A673 (cell line): ENCODE measurements around the gene CCNO. TPM values are rescaled to one million over a fixed set of nuclear protein-coding genes. Genes with fewer than 3 reads are reported as not detected.

Experiments
- Bru-seq: library from RNA; stranded (reverse); fragments of 400-500 nt; gene quantifications from one replicate; lab custom pipeline; 2021; lab: Mats Ljungman, UMichigan
- BruChase-seq, 2 experiments: library from RNA; stranded (reverse); fragments of 400-500 nt; gene quantifications; one replicate each; lab custom pipeline; 2021; lab: Mats Ljungman, UMichigan
- BruUV-seq: library from RNA; stranded (reverse); fragments of 400-500 nt; replicated peaks from 2 replicates; lab custom pipeline; 2021; lab: Mats Ljungman, UMichigan
- CTCF ChIA-PET: fragments of 300-600 bp; sonication (Branson Sonifier 250); formaldehyde crosslinking; loops from one replicate; lab custom pipeline; 2022; ENCODE audit warnings: antibody characterized with exemption; lab: Charles Lee
- POLR2A ChIA-PET: fragments of 300-600 bp; sonication (Branson Sonifier 250); formaldehyde crosslinking; loops from one replicate; lab custom pipeline; 2022; ENCODE audit warnings: antibody characterized with exemption; ENCODE audit not compliant: low non-redundant PET; lab: Charles Lee
- DNase-seq: peaks from one replicate; pipeline ENCODE4 v3.0.0-alpha.2; 2015; ENCODE audit warnings: low spot score
- H3K27ac ChIP-seq: fragments of 200-600 bp; sonication (generic); 2 replicates; pipeline ENCODE4 v1.5.1; 2016; ENCODE audit warnings: mixed run types, low read depth, mild to moderate bottlenecking, mixed read lengths, antibody characterized with exemption, low read length; ENCODE audit not compliant: poor library complexity, severe bottlenecking
- H3K27me3 ChIP-seq: fragments of 200-600 bp; sonication (generic); replicated peaks from 2 replicates; pipeline ENCODE4 v1.6.1; 2017; ENCODE audit warnings: mixed run types, low read depth, mild to moderate bottlenecking, mixed read lengths, antibody characterized with exemption, low read length; ENCODE audit not compliant: insufficient read depth, poor library complexity
- H3K36me3 ChIP-seq: fragments of 200-600 bp; sonication (generic); 2 replicates; pipeline ENCODE4 v1.6.1; 2016; ENCODE audit warnings: mixed run types, mild to moderate bottlenecking, mixed read lengths, antibody characterized with exemption, low read length; ENCODE audit not compliant: insufficient read depth, poor library complexity, severe bottlenecking
- H3K4me1 ChIP-seq: fragments of 200-600 bp; sonication (generic); 2 replicates; pipeline ENCODE4 v1.6.1; 2017; ENCODE audit warnings: mixed run types, mild to moderate bottlenecking, mixed read lengths, antibody characterized with exemption, low read length; ENCODE audit not compliant: insufficient read depth, poor library complexity, severe bottlenecking
- H3K4me3 ChIP-seq: fragments of 200-600 bp; sonication (generic); 2 replicates; pipeline ENCODE4 v1.5.1; 2016; ENCODE audit warnings: low read depth, mixed run types, mild to moderate bottlenecking, mixed read lengths, low read length; ENCODE audit not compliant: poor library complexity, severe bottlenecking
- H3K9me3 ChIP-seq: fragments of 200-600 bp; sonication (generic); 2 replicates; pipeline ENCODE4 v1.6.1; 2016; ENCODE audit warnings: mixed run types, low read depth, mild to moderate bottlenecking, mixed read lengths, antibody characterized with exemption, low read length; ENCODE audit not compliant: poor library complexity, severe bottlenecking
- CTCF ChIP-seq: fragments of 300-800, 200-600 bp; sonication (generic); conservative IDR thresholded peaks from 2 replicates; pipeline ENCODE4 v1.5.1; 2017; ENCODE audit warnings: low read depth, mild to moderate bottlenecking, antibody characterized with exemption, low read length, moderate library complexity, mixed read lengths
- EZH2 ChIP-seq: fragments of 200-600 bp; sonication (generic); IDR thresholded peaks from 2 replicates; pipeline ENCODE4 v1.6.1; 2017; ENCODE audit warnings: borderline replicate concordance, low read depth, mild to moderate bottlenecking, mixed read lengths, antibody characterized with exemption, low read length; ENCODE audit not compliant: poor library complexity, severe bottlenecking
- intact Hi-C: fragments of 100-400 bp; cut with micrococcal nuclease; formaldehyde crosslinking; loops from one replicate; pipeline ENCODE4 v1.10.0; 2022; ENCODE audit not compliant: unreplicated experiment
- long read RNA-seq: library from polyadenylated mRNA; stranded (forward); transcript quantifications from one replicate; pipeline ENCODE4 v2.0.0, GENCODE V29; 2022
- total RNA-seq: library from RNA; stranded (reverse); gene quantifications from 2 replicates; pipeline ENCODE4 v1.2.3, GENCODE V29; 2021

Gene CCNO, protein sequence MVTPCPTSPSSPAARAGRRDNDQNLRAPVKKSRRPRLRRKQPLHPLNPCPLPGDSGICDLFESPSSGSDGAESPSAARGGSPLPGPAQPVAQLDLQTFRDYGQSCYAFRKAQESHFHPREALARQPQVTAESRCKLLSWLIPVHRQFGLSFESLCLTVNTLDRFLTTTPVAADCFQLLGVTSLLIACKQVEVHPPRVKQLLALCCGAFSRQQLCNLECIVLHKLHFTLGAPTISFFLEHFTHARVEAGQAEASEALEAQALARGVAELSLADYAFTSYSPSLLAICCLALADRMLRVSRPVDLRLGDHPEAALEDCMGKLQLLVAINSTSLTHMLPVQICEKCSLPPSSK
- total RNA-seq, result 2.1 and 2.6 TPM in 2 replicates
- percentile 38 among the genes with signal in this experiment for Bru-seq, nascent RNA
- BruChase-seq, experiment 1, labeled RNA remaining after a 2-hour chase, result percentile 29 among the genes with signal in this experiment
- percentile 42 among the genes with signal in this experiment for BruChase-seq, experiment 2, labeled RNA remaining after a 6-hour chase
- long read RNA-seq, partial matches to known transcripts, result 3 of 7 reads
- long read RNA-seq, other reads (novel, unspliced or antisense), result 4 of 7 reads

GRCh38 chr5:55232985-55233928 is at the start of gene CCNO:
CCNO (minus strand) TSS chr5:55233608; CDS start chr5:55233523, 85 bp downstream.
- CTCF ChIA-PET, result interaction anchor here (0.6 kb wide), 1 partner anchor 49 kb away, joined by 3 read pairs; no protein-coding TSS in a partner anchor
- POLR2A ChIA-PET, result interaction anchor here (0.7 kb wide), 1 partner anchor 1676 kb away, joined by 4 read pairs; no protein-coding TSS in a partner anchor
- intact Hi-C loops, result no loop called here
- Histone ChIP-seq H3K27ac (peak within 1 kb of the TSS; percentile 35), H3K27me3 (peaks cover 22% of the 10 kb centered on the region), H3K4me3 (peak within 1 kb of the TSS; percentile 64), H3K9me3 (no peaks in the 10 kb centered on the region), H3K36me3 (no peaks in the 10 kb centered on the region), H3K4me1 (peaks cover 18% of the 10 kb centered on the region)
- BruUV-seq, result no TSS peak
- peak; percentile 24; the same call in 1 of the 2 replicates for TF ChIP-seq CTCF
- no peak for TF ChIP-seq EZH2
- peak; percentile 95 for DNase-seq

- POLR2A ChIA-PET, result no interaction called here
Measured at GRCh38 chr5:55278778-55279177, 45.4 kb upstream of the CCNO start.

More at GRCh38 chr5:55278778-55279177, 45.4 kb upstream of the CCNO start:
- Histone ChIP-seq H3K4me1 (no peaks in the 10 kb centered on the region), H3K27ac (no peak overlapping the region), H3K27me3 (no peaks in the 10 kb centered on the region), H3K36me3 (peaks cover 57% of the 10 kb centered on the region), H3K4me3 (no peak overlapping the region), H3K9me3 (no peaks in the 10 kb centered on the region)
- intact Hi-C loops, result no loop called here
- CTCF ChIA-PET, result no interaction called here
- no peak for TF ChIP-seq EZH2
- no peak for TF ChIP-seq CTCF
- BruUV-seq, result no TSS peak
- DNase-seq, result no peak
